Skin epidermis (tissue), 12 donors: ENCODE measurements around the gene SLC6A12.
"Not testable (repeated sequence)": the region's sequence is repeated elsewhere in the genome, so short reads cannot be mapped to it uniquely, and the experiment has no call there.

ENCODE experiments used
- H3K27ac ChIP-seq, 21 experiments: fragments of 200-600 bp; sonication (generic) in 11 of 21; one replicate each; pipeline ENCODE4 v1.5.0; 2020; ENCODE audit warnings: mild to moderate bottlenecking in 3 of 21, inconsistent platforms in 2 of 21, moderate library complexity in 2 of 21
- H3K4me3 ChIP-seq, 7 experiments: fragments of 200-600 bp; sonication (generic) in 2 of 7; one replicate each; pipeline ENCODE4 v1.5.0; 2020; ENCODE audit warnings: inconsistent platforms in 2 of 7, mild to moderate bottlenecking in 2 of 7, moderate library complexity in 1 of 7

Gene SLC6A12

DNA sequence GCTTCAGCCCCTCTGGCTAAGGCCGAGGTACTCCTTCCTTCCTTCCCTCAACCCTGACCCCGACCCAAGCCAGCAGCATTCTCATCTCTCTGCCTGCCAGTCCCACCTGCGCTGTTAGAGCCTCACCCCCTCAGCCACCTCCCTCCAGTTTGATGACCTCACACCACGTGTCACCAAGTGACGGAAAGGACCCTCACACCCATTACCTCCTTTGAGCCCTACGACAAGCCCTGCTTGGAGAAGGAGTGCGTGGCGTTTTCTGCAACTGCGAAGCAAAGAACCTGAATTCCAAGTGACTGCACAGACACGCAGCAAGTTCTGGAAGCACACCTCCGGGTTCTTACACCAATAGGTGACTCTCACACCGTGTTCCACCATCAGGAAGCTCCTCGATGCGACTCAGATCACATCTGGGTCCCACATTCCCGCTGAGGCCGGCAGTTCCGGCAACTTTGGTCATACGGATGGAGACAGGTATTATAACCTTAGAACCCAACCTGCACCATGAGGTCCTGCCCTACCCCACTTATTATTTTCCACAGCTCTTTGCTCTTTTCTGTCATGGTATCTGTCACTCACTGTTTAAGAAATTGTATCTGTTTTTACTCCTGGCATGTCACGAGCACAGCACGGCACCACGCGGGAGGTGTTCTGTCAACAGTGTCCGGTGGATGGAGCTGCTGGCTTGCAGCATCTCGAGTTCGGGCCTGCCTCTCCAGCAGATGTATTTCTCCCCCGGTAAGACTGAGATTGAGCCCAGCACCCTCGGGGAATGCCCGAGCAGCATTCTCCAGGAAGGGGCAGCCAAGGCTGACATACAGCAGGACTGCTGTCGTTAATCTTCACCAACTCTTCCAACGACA, 5.0 kb upstream of the SLC6A12 start:
- H3K27ac ChIP-seq = no peak overlapping the region

DNA sequence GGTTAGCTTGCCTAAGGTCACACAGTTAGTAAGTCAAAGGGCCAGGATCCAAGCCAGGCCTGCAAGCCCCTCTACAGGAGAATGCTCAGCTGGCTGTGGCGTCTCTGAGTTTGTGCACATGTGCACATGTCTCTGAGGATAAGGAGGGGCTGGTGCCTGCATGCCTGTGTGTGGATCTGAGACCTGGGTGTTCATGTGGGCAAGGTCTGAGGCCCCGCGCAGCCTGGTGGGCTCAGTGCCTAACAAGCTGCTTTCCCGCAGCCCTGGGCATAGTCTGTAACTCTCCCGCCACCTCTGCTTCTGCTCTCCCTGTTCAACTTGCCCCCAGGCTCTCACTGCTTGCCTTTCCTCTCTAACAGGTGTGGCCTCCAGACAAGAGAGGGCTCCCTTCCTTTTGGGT, 4.3 kb upstream of the SLC6A12 start:
- Histone ChIP-seq H3K4me3 (no peak overlapping the region), H3K27ac (no peak overlapping the region)

More for the DNA sequence above, 5.0 kb upstream of the SLC6A12 start:
- no peak overlapping the region for H3K4me3 ChIP-seq

DNA sequence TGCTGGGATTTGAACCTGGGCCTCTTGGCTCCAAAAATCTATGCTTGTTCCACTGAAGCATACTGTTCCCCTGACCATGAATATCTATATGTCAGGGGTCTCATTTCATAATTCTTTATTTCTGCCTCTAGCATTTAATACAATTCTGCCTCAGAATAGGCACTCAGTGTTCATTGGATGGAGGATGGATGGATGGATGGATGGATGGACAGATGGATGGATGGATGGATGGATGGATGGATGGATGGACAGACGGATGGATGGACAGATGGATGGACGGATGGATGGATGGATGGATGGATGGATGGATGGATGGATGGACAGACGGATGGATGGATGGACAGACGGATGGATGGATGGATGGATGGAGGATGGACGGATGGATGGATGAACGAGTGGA, 3.1 kb upstream of the SLC6A12 start:
- not testable (repeated sequence) for H3K27ac ChIP-seq, H3K4me3 ChIP-seq

DNA sequence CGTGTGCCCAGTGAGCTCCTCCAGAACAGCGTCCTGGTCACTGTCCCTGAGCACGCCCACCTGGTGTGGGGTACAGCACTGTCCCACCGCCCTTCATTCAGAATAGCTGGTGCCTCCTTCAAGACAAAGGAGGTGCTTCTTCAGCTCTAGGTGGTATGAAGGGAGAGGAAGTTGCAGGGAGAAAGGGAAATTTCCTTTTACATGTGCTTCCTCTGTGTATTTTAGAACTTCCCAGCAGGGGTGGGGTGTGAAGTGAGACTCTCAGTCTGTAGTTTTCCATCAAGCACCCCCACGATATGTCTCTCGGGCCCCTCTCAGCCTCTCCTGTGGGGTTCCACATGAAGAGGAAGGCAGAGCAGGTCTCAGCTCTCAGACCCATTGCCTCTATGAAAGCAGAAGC, 1.2 kb upstream of the SLC6A12 start:
- Histone ChIP-seq H3K4me3 (no peak overlapping the region), H3K27ac (no peak overlapping the region)

DNA sequence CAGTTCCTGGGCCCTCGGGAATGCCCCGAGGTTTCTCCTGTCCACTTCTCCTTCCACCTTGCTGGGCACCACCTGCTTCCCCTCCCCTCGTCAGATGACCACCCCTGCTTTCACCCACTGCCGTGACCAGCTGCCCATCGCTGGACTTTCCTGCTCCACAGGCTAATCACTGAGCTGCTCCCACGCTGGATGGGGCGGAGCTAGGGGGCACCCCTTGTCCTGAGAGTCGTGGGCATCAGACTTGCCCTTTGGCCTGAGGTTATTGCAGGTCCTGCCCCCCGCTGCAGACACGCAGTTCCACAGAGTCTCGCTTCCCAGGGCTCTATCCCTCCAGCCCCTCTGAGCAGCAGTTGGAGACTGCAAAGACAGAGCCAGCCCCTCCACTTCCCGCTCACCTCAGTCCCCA, 427 bp downstream of the SLC6A12 start:
- peak overlapping the region in 1 of 7 experiments; percentile 3 for H3K4me3 ChIP-seq
- no peak overlapping the region for H3K27ac ChIP-seq

DNA sequence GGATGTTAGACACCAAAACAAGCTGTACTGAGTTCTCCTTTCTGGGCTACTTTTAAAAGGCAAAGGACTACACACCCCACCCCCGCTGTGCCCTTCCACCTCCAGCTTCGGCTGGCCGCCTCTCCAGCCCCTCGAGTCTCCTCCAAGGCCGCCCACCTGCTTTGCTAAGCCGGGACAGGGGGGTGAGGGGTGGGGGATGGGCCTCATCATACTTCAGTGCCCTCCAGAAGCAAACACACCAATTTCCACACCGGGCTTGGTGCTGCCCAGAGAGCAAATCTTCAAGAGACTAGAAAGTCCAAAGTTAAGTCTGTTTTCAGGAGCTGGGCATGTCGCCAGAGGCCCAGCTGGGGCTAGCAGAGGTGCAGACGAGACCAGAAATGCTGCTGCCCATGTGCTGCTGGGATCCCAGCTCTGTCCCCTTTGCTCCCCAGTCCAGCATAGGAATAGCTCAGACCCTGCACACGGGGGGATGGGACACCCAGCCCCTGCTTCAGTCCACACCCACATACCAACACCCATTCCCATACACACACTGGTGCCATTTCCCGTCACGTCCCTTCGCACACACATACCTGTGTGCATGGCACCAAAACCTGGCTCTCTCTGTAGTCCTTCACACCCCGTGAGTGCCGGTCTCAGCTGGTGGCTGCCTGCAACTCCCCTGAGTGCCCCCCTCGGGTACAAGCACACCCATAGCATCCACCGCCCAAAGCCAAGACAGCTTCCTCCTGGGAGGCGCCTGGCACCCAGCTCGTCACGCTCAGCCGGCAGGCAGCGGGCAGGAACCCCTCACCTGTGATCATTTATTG, 1.0 kb downstream of the SLC6A12 start:
- H3K4me3 ChIP-seq = peak overlapping the region in 2 of 7 experiments; percentile 3 to 16
- peak overlapping the region in 5 of 21 experiments; percentile 22 to 73 (median 58) for H3K27ac ChIP-seq

DNA sequence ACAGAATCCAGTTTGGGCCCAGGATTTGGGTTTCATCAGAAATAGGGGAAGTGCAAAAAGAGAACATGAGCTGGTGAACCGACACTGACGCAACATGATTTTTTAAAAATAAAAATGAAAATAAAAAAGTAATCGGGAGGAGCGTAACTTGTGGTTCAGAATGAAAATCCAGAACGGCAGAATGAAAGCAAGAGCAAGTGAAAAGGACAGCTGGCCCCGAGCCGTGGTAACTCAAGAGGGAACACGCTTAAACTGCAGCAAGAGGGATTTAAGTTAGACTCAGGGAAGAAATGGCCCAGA, 1.6 kb downstream of the SLC6A12 start:
- H3K27ac ChIP-seq = peak overlapping the region in 8 of 21 experiments; percentile 22 to 73 (median 52)

DNA sequence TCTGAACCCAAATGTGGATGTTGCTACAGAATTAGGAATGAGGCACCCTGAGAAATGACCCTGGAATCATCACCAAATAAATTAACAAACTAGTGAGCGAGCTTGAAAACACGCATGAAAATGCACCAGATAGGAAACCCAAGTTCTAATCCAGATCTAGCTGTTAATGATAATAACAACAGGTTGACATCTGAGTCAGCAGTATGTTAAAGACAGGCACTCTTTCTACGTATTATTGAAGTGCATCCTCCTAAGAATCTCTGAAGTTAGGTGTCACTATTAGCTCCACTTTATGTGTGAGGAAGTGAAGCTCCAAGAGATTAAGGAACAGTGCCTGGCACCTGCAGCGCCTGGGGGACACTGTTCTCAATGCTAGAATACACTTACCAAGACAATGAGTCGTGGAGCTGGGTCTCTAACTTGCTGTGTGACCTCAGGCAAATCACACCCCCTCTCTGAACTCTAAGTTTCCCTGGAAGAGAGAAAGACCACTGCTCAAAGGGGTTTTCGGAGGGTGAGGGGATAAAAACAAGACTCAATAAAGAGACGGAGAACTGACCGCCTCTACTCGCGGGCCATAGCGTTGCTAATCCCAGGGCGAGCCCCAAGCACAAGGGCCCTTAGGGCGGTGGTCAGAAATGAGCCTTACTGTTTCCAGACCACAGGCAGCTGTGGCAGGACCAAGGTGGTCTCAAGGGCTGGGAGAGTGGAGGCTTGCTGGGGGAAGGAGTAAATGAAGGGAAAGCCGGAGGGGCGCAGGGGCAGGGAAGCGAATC, 2.1 kb downstream of the SLC6A12 start:
- Histone ChIP-seq H3K27ac (peak overlapping the region in 8 of 21 experiments; percentile 22 to 73 (median 52)), H3K4me3 (peak overlapping the region in 1 of 7 experiments; percentile 16)

More for the DNA sequence above, 1.6 kb downstream of the SLC6A12 start:
- peak overlapping the region in 1 of 7 experiments; percentile 16 for H3K4me3 ChIP-seq

DNA sequence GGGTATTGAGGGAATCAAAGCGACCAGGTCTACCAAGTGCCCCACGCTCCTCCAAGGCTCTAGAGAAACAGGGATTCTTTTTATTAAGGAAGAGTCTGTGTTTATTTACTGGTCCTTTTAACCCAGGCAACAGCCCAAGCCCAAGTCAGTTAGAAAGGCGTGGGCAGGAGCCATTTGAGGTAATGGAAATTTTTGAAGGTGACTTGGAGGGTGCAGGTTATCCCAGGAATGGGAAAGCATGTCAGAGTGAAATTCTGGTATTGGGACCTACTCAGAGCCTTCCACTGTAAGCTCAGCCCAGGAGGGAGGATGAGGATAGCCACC, 2.9 kb downstream of the SLC6A12 start:
- H3K27ac ChIP-seq = no peak overlapping the region

DNA sequence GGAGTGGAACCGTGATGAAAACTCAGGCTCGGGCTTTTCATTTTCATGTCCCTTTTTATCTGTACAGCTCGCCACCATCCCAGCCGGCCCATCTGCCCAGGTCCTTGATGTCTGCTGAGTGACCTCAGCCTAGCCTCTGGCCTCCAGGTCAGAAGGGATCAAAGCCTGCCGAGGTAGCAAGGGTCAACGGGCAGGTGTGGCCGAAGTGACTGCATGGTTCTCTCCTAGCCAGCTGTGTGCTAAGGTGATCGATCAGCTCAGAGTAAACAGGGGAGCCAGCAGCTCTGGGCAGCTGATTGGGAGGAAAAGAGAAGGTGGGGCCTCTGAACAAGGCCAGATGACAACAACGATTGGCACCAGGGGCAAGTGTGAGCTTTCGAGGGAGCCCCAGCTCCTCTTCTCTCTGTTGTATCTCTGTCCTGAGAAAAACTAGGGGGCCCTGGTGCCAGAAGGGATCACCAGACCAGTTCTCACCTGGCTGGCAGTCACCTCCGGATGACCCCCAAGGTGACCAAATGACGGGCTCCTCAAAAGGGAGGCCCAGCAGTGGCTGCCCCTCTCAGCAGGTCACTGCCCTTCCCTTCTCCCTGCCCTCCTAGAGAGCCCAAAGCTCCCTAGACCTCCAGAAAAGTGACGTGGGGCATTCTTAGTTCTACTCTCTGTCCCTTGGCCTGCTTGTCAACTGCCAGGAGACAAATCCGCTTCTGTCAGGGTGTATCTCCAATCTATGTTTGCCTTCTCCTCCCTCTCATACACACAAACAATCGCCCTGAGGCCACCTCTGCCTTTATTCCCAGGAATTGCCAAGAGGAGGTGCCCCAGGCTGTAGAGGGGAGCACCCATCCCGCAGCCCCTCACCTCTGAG, 3.4 kb downstream of the SLC6A12 start:
- Histone ChIP-seq H3K4me3 (no peak overlapping the region), H3K27ac (no peak overlapping the region)

More for the DNA sequence above, 2.9 kb downstream of the SLC6A12 start:
- H3K4me3 ChIP-seq = no peak overlapping the region

DNA sequence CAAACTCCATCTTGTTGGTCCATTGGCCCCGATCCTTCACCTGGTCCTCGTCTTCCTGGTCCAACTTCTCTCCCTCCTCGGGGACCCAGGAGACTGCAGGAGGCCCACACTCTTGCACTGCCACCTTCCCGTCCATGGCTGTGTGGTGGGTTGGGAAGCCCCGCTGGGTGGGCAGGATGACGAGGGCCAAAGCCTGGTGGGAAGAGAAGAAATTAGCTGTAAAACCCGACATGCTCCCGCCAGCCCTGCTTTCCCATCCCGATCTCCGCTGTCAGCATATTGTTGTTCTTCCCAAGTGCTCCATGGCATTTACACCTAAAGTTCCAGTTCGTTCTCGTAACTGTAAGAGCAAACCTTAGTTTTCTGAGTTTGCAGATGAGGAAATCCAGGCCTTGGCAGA, 4.1 kb downstream of the SLC6A12 start:
- Histone ChIP-seq H3K27ac (no peak overlapping the region), H3K4me3 (no peak overlapping the region)

DNA sequence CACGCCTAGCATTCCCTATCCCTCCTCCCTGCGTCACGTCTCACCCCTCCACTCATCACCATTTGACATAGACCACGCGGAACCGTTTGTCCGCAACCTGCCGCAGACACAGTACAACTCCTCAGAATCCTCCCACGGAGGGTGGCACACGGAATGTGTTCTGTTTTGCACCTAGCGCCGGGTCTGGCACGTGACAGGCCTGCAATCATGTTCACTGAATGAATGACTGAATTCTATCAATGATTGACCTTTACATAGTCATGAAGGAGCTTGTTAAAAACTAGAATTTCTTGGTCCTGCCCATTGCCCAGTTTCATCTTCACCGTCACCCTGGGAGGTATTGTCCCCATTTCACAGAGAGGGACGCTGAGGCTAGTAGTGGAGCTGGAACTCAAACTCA, 4.7 kb downstream of the SLC6A12 start:
- no peak overlapping the region for H3K27ac ChIP-seq
- no peak overlapping the region for H3K4me3 ChIP-seq

DNA sequence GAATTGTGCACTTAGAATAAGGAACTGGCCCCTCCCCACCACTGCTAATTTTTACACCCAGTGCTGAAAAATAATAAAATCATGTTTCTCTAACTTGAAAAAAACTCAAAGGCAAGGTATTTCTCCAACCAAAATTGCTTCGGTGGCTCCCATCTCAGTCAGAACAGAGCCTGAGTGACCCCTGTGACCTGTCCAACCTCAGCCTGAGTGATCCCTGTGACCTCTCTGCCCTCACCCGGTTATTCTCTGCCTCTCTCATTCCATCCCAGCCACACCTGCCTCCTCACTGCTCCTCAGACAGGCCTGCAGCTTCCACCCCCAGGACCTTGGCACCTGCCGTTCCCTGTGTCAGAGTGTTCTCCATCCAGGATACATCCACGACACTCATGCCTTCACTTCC, 5.1 kb downstream of the SLC6A12 start:
- no peak overlapping the region for H3K27ac ChIP-seq
- no peak overlapping the region for H3K4me3 ChIP-seq

DNA sequence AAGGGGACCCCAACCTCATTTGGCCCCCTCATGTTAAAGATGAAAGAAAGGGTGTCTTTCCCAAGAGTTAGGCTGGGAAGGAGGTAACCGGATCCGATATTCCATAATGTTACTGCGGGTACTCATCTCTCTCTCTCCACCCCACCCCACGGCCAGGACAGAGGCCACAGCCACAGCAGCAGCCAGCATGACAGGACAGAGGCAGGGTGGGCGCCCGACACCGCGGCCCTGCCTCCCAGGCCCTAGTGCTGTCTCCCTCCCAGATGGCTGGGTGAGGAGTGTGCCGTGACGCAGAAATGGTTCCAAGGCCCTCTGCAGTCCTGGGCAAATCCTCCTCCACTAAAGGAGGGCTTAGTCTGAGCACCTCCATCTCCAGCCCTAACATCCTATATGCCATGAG, 6.2 kb downstream of the SLC6A12 start:
- no peak overlapping the region for H3K27ac ChIP-seq
- H3K4me3 ChIP-seq = no peak overlapping the region

DNA sequence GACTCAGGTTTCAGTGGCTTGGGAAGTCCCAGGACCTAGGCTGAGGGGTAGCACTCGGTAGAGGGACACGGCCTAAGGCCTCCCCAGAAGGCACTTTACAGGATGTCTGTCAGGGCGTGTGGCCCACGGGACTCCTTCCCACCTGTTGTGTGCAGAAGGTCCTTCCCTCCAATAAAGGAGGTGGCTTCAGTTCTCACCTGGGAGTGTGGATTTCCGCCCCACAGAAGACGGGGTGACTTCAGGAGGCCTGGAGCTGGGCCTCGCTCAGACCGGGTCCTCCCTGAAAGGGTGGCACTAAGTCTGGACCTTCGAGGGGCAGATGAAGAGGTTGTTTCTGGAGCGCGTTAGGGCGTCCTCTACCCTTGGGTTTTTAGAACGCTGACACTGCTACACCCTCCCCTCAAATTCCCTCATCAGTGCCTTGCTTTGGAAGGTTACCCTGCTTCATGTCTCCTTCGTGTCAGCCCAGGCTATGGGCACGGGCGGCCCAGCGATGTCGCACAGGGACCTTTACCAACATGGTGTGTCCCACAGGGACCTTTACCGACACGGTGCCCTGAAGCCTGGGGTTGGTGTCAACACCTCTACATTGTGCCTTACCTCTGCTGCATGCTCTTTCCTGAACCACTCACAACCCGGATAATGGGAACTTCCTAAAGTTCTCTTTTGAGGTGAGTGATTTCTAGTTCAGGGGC, 7.1 kb downstream of the SLC6A12 start:
- Histone ChIP-seq H3K4me3 (no peak overlapping the region), H3K27ac (no peak overlapping the region)

DNA sequence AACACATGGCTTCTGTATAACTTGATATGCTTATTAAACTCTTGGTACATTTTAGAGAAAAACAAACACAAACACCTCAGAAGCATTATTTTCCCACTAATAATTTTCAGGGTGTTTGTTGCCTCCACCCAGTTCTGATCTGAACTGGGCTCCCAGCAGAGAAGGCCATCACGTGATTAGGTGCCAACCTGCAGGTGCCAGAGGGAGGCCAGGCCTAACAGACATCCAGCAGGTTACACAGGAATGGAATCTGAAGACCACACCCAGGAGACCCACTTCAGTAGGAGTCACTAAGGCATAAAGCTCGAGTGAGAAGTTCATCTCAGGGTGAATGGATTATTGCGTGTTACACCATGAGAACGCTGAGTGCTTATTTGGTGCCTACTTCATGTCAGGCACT, 8.9 kb downstream of the SLC6A12 start:
- Histone ChIP-seq H3K4me3 (no peak overlapping the region), H3K27ac (no peak overlapping the region)

DNA sequence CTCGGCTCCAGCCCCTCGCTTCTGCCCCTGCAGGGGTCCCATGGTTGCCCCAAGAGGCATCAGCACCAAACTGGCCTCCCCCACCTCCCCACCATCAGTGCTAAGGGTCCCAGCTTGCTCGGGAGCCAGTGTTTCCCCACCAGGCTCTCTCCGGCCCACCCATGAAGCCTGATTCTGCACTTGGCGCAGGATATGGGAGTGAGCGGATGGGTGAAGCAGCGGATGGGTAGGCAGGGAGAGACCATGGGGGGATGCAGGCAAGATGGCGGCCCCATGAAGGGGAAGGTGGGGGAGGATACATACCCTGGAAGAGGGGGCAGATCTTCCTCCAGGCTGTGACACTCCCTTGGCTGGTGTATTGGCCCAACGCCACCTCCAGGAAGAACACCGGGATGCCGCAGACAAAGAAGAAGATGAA, 9.7 kb downstream of the SLC6A12 start:
- no peak overlapping the region for H3K27ac ChIP-seq
- H3K4me3 ChIP-seq = peak overlapping the region in 1 of 7 experiments; percentile 44

DNA sequence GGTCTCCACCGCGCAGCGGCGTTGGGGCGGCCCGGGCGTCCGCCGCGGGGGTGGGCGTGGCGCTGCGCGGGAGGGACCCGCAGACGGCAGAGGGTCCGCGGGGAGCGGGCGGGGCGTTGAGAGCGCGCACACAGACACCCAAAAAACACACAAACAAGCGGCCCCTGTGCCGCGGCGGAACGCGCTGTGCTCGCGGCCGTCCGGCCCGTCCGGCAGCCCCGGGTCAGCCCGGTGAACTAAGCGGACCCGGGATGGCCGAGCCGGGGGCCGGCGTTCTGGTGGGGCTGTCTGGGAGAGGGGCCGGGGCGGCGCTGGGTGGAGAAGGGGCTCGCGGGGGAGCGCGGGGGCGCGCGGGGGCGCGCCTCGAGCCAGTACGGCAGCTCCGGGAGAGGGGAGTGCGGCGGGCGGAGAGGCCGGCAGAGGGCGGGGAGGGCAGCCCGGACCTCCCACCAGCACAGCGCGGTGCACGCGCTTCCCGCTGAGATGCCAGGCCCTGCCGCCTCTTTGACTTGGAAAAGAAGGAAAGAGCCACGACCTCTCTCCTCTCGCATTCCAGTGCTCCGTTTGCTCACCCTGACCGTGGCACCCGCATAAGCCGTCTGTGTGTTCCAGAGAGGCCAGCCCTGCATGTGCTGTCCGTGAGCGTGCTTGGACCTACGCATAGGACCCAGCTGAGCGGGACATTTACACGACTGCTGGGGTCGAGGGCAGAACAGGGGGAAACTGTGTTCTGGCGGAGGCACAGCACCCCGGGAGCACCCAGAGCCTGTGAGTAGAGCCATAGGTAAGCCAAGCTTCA, 10.3 kb downstream of the SLC6A12 start:
- Histone ChIP-seq H3K4me3 (peak overlapping the region; percentile 25 to 44 (median 33)), H3K27ac (peak overlapping the region in 1 of 21 experiments; percentile 70)
